ENCODE data around the gene CD3E.
A peak's percentile ranks its signal among the peaks of the same experiment; 100 is the strongest.

The CD3E gene

GRCh38 chr11:118276422-118276821 is 28.1 kb upstream of the CD3E start:
- no peak for DNase-seq (ENCODE audit: low read depth)
- no peak overlapping the region for H3K4me3 ChIP-seq (ENCODE audit: control insufficient read depth, low read depth, low read length)
- no peak for TF ChIP-seq CTCF (conservative IDR thresholded peaks at IDR 0.05; ENCODE audit: control insufficient read depth, insufficient read depth, low read depth, low read length)

- DNase-seq (ENCODE audit: low read depth), result peak; percentile 36
- H3K4me3 ChIP-seq (ENCODE audit: control insufficient read depth, low read depth, low read length), result no peak overlapping the region
- no peak for TF ChIP-seq CTCF (conservative IDR thresholded peaks at IDR 0.05; ENCODE audit: control insufficient read depth, insufficient read depth, low read depth, low read length)
Observed at GRCh38 chr11:118277312-118277711, 27.2 kb upstream of the CD3E start.

GRCh38 chr11:118281284-118281683 is 23.2 kb upstream of the CD3E start:
- no peak for TF ChIP-seq CTCF (conservative IDR thresholded peaks at IDR 0.05; ENCODE audit: control insufficient read depth, insufficient read depth, low read depth, low read length)
- DNase-seq (ENCODE audit: low read depth), result no peak
- H3K4me3 ChIP-seq (ENCODE audit: control insufficient read depth, low read depth, low read length), result no peak overlapping the region

- no peak overlapping the region for H3K4me3 ChIP-seq (ENCODE audit: control insufficient read depth, low read depth, low read length)
- TF ChIP-seq CTCF (conservative IDR thresholded peaks at IDR 0.05; ENCODE audit: control insufficient read depth, insufficient read depth, low read depth, low read length), result no peak
- no peak for DNase-seq (ENCODE audit: low read depth)
Observed at GRCh38 chr11:118282606-118283005, 21.9 kb upstream of the CD3E start.

- TF ChIP-seq CTCF (conservative IDR thresholded peaks at IDR 0.05; ENCODE audit: control insufficient read depth, insufficient read depth, low read depth, low read length), result no peak
- no peak for DNase-seq (ENCODE audit: low read depth)
- H3K4me3 ChIP-seq (ENCODE audit: control insufficient read depth, low read depth, low read length), result no peak overlapping the region
Observed at GRCh38 chr11:118283037-118283636, 21.4 kb upstream of the CD3E start.

- DNase-seq (ENCODE audit: low read depth), result no peak
- H3K4me3 ChIP-seq (ENCODE audit: control insufficient read depth, low read depth, low read length), result no peak overlapping the region
- no peak for TF ChIP-seq CTCF (conservative IDR thresholded peaks at IDR 0.05; ENCODE audit: control insufficient read depth, insufficient read depth, low read depth, low read length)
Observed at GRCh38 chr11:118283756-118284350, 20.7 kb upstream of the CD3E start.

Data from fibroblast of mammary gland (primary cell).